Mesenchymal stem cell (in vitro differentiated cells and primary cell): Measurements from ENCODE around the gene SOCS2.

ENCODE experiments used
- DNase-seq: peaks from one replicate; pipeline ENCODE4 v3.0.0-alpha.2; 2013
- H2AFZ ChIP-seq: one replicate; pipeline ENCODE4 v1.6.1; 2013; ENCODE audit warnings: low read depth, mild to moderate bottlenecking, control low read depth, inconsistent platforms, low read length, moderate library complexity
- H2AK5ac ChIP-seq: 2 replicates; pipeline ENCODE4 v1.6.1; 2013; ENCODE audit warnings: low read length, moderate library complexity, mild to moderate bottlenecking, inconsistent platforms; ENCODE audit not compliant: severe bottlenecking
- H2BK120ac ChIP-seq: one replicate; pipeline ENCODE4 v1.6.1; 2013; ENCODE audit warnings: low read depth, mild to moderate bottlenecking, inconsistent platforms, low read length, moderate library complexity
- H2BK12ac ChIP-seq, 2 experiments: one replicate each; pipeline ENCODE4 v1.6.1; 2013; ENCODE audit warnings: inconsistent platforms in 2 of 2, low read length in 2 of 2, mild to moderate bottlenecking in 2 of 2, moderate library complexity in 2 of 2, control low read depth in 1 of 2
- H2BK15ac ChIP-seq: one replicate; pipeline ENCODE4 v1.6.1; 2013; ENCODE audit warnings: mild to moderate bottlenecking, low read depth, inconsistent platforms; ENCODE audit not compliant: poor library complexity, severe bottlenecking
- H2BK5ac ChIP-seq: 2 replicates; pipeline ENCODE4 v1.6.1; 2013; ENCODE audit warnings: low read depth, mild to moderate bottlenecking, low read length, control low read depth, inconsistent platforms; ENCODE audit not compliant: poor library complexity, severe bottlenecking
- H3K14ac ChIP-seq, 2 experiments: one replicate each; pipeline ENCODE4 v1.6.1; 2013; ENCODE audit warnings: inconsistent platforms in 2 of 2, low read length in 2 of 2, control low read depth in 1 of 2, mild to moderate bottlenecking in 1 of 2, moderate library complexity in 1 of 2
- H3K18ac ChIP-seq, 2 experiments: one replicate each; pipeline ENCODE4 v1.6.1; 2013; ENCODE audit warnings: inconsistent platforms in 2 of 2, low read length in 2 of 2, control low read depth in 1 of 2, low read depth in 1 of 2, mild to moderate bottlenecking in 1 of 2
- H3K23ac ChIP-seq, 2 experiments: one replicate each; pipeline ENCODE4 v1.6.1; 2013; ENCODE audit warnings: inconsistent platforms in 2 of 2, low read length in 2 of 2, mild to moderate bottlenecking in 2 of 2, moderate library complexity in 2 of 2, control low read depth in 1 of 2
- H3K27ac ChIP-seq: 2 replicates; pipeline ENCODE4 v1.5.1; 2013; ENCODE audit warnings: mild to moderate bottlenecking, moderate library complexity, low read length, control low read depth, inconsistent platforms; ENCODE audit not compliant: poor library complexity, severe bottlenecking
- H3K27me3 ChIP-seq, 2 experiments: 2 replicates each; pipeline versions ENCODE4 v1.6.1 to v1.7.0; 2013; ENCODE audit warnings: low read length in 2 of 2, mild to moderate bottlenecking in 2 of 2, moderate library complexity in 2 of 2, control low read depth in 1 of 2, inconsistent platforms in 1 of 2; ENCODE audit not compliant: control insufficient read depth in 1 of 2, insufficient read depth in 1 of 2
- H3K36me3 ChIP-seq, 2 experiments: 2 replicates each; pipeline versions ENCODE4 v1.6.1 to v1.7.0; 2013; ENCODE audit warnings: low read length in 2 of 2, control low read depth in 1 of 2, inconsistent platforms in 1 of 2, low read depth in 1 of 2, mild to moderate bottlenecking in 1 of 2; ENCODE audit not compliant: insufficient read depth in 2 of 2, control insufficient read depth in 1 of 2
- H3K4ac ChIP-seq, 2 experiments: one replicate each; pipeline ENCODE4 v1.6.1; 2013; ENCODE audit warnings: inconsistent platforms in 2 of 2, low read length in 2 of 2, mild to moderate bottlenecking in 2 of 2, moderate library complexity in 2 of 2, control low read depth in 1 of 2, low read depth in 1 of 2
- H3K4me1 ChIP-seq: 2 replicates; pipeline ENCODE4 v1.6.1; 2013; ENCODE audit warnings: low read depth, low read length, control low read depth; ENCODE audit not compliant: control insufficient read depth, insufficient read depth
- H3K4me2 ChIP-seq: 2 replicates; pipeline ENCODE4 v1.6.1; 2013; ENCODE audit warnings: low read length, mild to moderate bottlenecking, inconsistent platforms; ENCODE audit not compliant: poor library complexity, severe bottlenecking
- H3K4me3 ChIP-seq, 2 experiments: 2 replicates each; pipeline versions ENCODE4 v1.5.1 to v1.7.0; 2013; ENCODE audit warnings: low read length in 2 of 2, mild to moderate bottlenecking in 2 of 2, control low read depth in 1 of 2, low read depth in 1 of 2; ENCODE audit not compliant: insufficient read depth in 1 of 2
- H3K79me1 ChIP-seq: replicated peaks from 2 replicates; pipeline ENCODE4 v1.6.1; 2013; ENCODE audit warnings: mild to moderate bottlenecking, control low read depth, low read length, inconsistent platforms; ENCODE audit not compliant: poor library complexity, severe bottlenecking
- H3K9ac ChIP-seq: 2 replicates; pipeline ENCODE4 v1.7.0; 2013; ENCODE audit warnings: mild to moderate bottlenecking, low read length, moderate library complexity
- H3K9me3 ChIP-seq: 2 replicates; pipeline ENCODE4 v1.7.0; 2013; ENCODE audit warnings: mild to moderate bottlenecking, low read length; ENCODE audit not compliant: control insufficient read depth
- H4K8ac ChIP-seq: one replicate; pipeline ENCODE4 v1.6.1; 2013; ENCODE audit warnings: inconsistent platforms, mild to moderate bottlenecking, low read length, moderate library complexity
- H4K91ac ChIP-seq: one replicate; pipeline ENCODE4 v1.6.1; 2013; ENCODE audit warnings: mild to moderate bottlenecking, low read length, inconsistent platforms
- WGBS: methylation state at CpG from one replicate; pipeline ENCODE4 v1.1.7; 2013; ENCODE audit warnings: mixed read lengths; 5-methylcytosine and 5-hydroxymethylcytosine counted together

Gene SOCS2

GRCh38 chr12:93591137-93591868 is 18.8 kb downstream of the SOCS2 start:
- Histone ChIP-seq H3K9ac (peak overlapping the region; percentile 91), H3K14ac (no peak overlapping the region), H2AFZ (no peak overlapping the region), H2BK5ac (no peak overlapping the region), H3K27me3 (no peaks in the 10 kb centered on the region), H3K36me3 (no peaks in the 10 kb centered on the region), H3K27ac (no peak overlapping the region), H3K4ac (no peak overlapping the region), H2BK15ac (no peak overlapping the region), H2BK120ac (no peak overlapping the region), H3K23ac (no peak overlapping the region), H4K8ac (peak overlapping the region; percentile 81), H3K79me1 (no peaks in the 10 kb centered on the region), H3K18ac (peak overlapping the region; percentile 70 to 81), H2BK12ac (peak overlapping the region in 1 of 2 experiments; percentile 74), H2AK5ac (no peak overlapping the region), H3K9me3 (no peaks in the 10 kb centered on the region), H3K4me2 (peak overlapping the region; percentile 89), H3K4me3 (peak overlapping the region; percentile 61 to 87), H3K4me1 (no peaks in the 10 kb centered on the region), H4K91ac (no peak overlapping the region)
- under 1% methylated on average over 35 of the region's 37 CpGs for WGBS
- DNase-seq = peak; percentile 91

- H2BK15ac ChIP-seq = no peak overlapping the region
- H3K79me1 ChIP-seq = no peaks in the 10 kb centered on the region
- no peaks in the 10 kb centered on the region for H3K9me3 ChIP-seq
- no peak for DNase-seq
- no peak overlapping the region for H3K23ac ChIP-seq
- H3K9ac ChIP-seq = no peak overlapping the region
- no peaks in the 10 kb centered on the region for H3K4me1 ChIP-seq
- no peaks in the 10 kb centered on the region for H3K27me3 ChIP-seq
- no peak overlapping the region for H3K4ac ChIP-seq
- H3K4me2 ChIP-seq = no peak overlapping the region
- H3K27ac ChIP-seq = no peak overlapping the region
- H3K18ac ChIP-seq = no peak overlapping the region
- no peak overlapping the region for H3K4me3 ChIP-seq
- H3K14ac ChIP-seq = no peak overlapping the region
- H2BK120ac ChIP-seq = no peak overlapping the region
- H4K91ac ChIP-seq = no peak overlapping the region
- H4K8ac ChIP-seq = no peak overlapping the region
- H2AK5ac ChIP-seq = no peak overlapping the region
- 76% methylated on average over 5 of the region's 6 CpGs for WGBS
- H2BK5ac ChIP-seq = no peak overlapping the region
- H3K36me3 ChIP-seq = no peaks in the 10 kb centered on the region
- H2AFZ ChIP-seq = no peak overlapping the region
- H2BK12ac ChIP-seq = no peak overlapping the region
Measured at GRCh38 chr12:93592641-93593406, 20.3 kb downstream of the SOCS2 start.

- Histone ChIP-seq H2AK5ac (no peak overlapping the region), H2BK120ac (no peak overlapping the region), H3K14ac (no peak overlapping the region), H2BK15ac (no peak overlapping the region), H4K91ac (no peak overlapping the region), H3K9me3 (no peaks in the 10 kb centered on the region), H2BK12ac (no peak overlapping the region), H3K27me3 (no peaks in the 10 kb centered on the region), H4K8ac (no peak overlapping the region), H3K79me1 (no peaks in the 10 kb centered on the region), H3K9ac (peak overlapping the region; percentile 31), H3K4me1 (no peaks in the 10 kb centered on the region), H3K4me2 (no peak overlapping the region), H3K4ac (no peak overlapping the region), H3K18ac (no peak overlapping the region), H3K36me3 (no peaks in the 10 kb centered on the region), H3K27ac (no peak overlapping the region), H2AFZ (no peak overlapping the region), H2BK5ac (no peak overlapping the region), H3K23ac (no peak overlapping the region), H3K4me3 (no peak overlapping the region)
- no CpG with 5 or more reads among the region's 2 CpGs for WGBS
- no peak for DNase-seq
Measured at GRCh38 chr12:93593843-93594242, 21.4 kb downstream of the SOCS2 start.

- Histone ChIP-seq H3K36me3 (no peaks in the 10 kb centered on the region), H3K4me2 (no peak overlapping the region), H2BK12ac (no peak overlapping the region), H3K4me1 (no peaks in the 10 kb centered on the region), H4K8ac (no peak overlapping the region), H3K23ac (no peak overlapping the region), H3K9me3 (no peaks in the 10 kb centered on the region), H2BK15ac (no peak overlapping the region), H3K27me3 (no peaks in the 10 kb centered on the region), H2AFZ (no peak overlapping the region), H3K18ac (no peak overlapping the region), H3K14ac (no peak overlapping the region), H3K79me1 (no peaks in the 10 kb centered on the region), H3K4me3 (no peak overlapping the region), H3K4ac (no peak overlapping the region), H4K91ac (no peak overlapping the region), H3K9ac (peak overlapping the region; percentile 31), H2BK120ac (no peak overlapping the region), H2AK5ac (no peak overlapping the region), H3K27ac (no peak overlapping the region), H2BK5ac (no peak overlapping the region)
- WGBS = 58% methylated on average over 2 of the region's 6 CpGs
- DNase-seq = no peak
Measured at GRCh38 chr12:93594766-93595311, 22.4 kb downstream of the SOCS2 start.
